GM21619 (cell line): Measurements from ENCODE around the gene HS3ST1.

ENCODE experiments used
- ATAC-seq: cut with Tn5 transposase; IDR thresholded peaks from one replicate; pipeline ENCODE4 v1.9.1; 2021; ENCODE audit not compliant: unreplicated experiment

The HS3ST1 gene

GRCh38 chr4:11428231-11428898 is at the start of gene HS3ST1:
Gene HS3ST1, minus strand, starts transcription at chr4:11428894. Its CDS starts 28,889 bp downstream, at chr4:11400005.
- ATAC-seq: peak; percentile 43

DNA sequence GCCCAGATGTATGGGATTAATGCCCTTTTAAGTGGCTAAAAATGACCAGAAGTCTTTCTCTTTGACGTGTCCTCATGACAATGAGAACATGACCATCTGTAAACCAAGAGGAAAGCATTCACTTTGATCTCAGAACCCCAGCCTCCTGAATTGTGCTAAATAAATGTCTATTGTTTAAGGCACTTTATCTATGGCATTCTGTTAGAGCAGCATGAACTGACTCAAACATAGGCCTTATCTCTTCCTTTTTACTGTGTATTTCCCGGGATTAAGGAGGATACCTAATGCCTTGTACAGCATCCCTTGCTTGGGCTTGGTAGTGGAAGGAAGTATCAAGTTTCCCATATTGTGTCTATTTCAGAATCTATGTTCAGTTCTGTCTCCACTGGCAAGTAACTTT is 47.2 kb upstream of the HS3ST1 start:
- no peak for ATAC-seq

GRCh38 chr4:11474146-11474545 is 45.5 kb upstream of the HS3ST1 start:
- ATAC-seq: no peak

DNA sequence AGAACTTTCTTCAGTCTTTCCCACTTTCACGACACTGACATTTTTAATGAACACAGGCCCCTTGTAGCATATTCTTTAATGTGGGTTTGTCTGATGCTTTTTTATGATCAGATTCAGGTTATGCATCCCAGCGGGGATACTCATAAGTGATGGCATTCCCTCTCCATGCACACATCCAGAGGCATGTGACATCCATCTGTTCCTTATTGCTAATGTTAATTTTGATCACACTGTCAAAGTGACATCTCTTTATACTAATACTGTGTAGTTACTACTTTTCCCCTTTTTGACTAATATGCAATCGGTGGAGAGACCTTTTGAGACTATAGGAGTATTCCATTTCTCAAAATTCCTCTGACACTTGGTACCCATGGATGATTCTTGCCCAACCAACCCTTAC is 43.8 kb upstream of the HS3ST1 start:
- ATAC-seq: no peak

DNA sequence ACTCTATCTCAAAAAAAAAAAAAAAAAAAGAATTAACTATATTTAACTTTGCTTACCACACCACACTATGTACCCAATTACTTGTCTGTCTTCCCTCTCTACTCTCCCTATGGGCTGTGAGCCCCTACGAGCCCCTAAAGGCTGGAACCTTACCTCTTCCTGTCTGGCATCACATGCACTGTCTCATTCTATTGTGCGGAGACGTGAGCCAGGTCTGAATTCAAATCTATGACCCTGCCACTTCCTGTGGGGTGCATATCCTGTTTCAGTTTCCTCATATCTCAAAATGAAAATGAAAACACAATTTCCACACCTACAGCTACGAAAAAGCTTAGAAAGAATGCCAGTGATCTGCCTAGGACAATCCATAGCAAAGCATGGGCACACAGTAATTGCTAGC is 42.9 kb upstream of the HS3ST1 start:
- peak; percentile 61 for ATAC-seq

GRCh38 chr4:11471046-11471441 is 42.4 kb upstream of the HS3ST1 start:
- ATAC-seq: no peak

GRCh38 chr4:11470438-11471045 is 41.8 kb upstream of the HS3ST1 start:
- ATAC-seq: peak; percentile 46

- peak; percentile 65 for ATAC-seq
Observed at GRCh38 chr4:11469650-11470437, 41.1 kb upstream of the HS3ST1 start.

DNA sequence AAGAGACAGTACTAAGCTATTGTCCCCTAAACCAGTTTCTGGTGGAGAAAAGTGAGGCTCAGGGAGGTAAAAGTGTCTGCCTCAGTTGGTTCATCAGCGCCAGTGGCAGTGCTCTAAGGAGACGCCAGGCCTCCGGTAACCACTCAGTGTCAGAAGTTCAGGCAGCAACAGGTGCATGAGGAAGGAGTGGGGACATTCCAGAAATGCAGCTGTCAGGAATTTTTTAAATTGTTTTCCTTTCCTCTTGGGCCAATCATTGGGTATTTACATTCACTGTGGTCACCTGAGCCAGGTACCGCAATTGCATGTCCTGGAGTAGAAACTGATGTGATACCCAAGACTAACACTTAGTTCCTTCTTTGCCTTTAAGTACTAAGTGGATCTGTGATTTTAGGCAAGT is 40.2 kb upstream of the HS3ST1 start:
- ATAC-seq: no peak

- no peak for ATAC-seq
Observed at GRCh38 chr4:11467931-11468330, 39.2 kb upstream of the HS3ST1 start.

GRCh38 chr4:11463707-11464106 is 35.0 kb upstream of the HS3ST1 start:
- ATAC-seq: no peak

DNA sequence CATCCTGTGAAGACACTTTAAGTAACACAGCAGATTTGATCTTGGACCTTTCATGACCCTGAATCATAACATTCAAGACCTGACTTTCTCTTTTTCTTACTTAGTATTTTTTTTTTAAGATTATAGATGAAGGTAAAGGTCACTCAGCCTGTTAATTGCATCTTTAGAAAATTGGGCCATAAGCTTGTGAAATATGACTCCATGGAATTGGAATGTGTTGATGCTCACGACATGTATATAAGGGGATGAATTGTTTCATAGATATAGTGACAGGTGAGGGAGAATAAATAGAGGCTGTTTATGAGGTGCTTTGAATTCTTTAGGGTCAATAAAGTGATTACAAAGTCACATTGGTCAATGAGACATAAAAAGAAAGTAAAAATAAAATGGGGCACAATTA is 27.7 kb upstream of the HS3ST1 start:
- no peak for ATAC-seq

DNA sequence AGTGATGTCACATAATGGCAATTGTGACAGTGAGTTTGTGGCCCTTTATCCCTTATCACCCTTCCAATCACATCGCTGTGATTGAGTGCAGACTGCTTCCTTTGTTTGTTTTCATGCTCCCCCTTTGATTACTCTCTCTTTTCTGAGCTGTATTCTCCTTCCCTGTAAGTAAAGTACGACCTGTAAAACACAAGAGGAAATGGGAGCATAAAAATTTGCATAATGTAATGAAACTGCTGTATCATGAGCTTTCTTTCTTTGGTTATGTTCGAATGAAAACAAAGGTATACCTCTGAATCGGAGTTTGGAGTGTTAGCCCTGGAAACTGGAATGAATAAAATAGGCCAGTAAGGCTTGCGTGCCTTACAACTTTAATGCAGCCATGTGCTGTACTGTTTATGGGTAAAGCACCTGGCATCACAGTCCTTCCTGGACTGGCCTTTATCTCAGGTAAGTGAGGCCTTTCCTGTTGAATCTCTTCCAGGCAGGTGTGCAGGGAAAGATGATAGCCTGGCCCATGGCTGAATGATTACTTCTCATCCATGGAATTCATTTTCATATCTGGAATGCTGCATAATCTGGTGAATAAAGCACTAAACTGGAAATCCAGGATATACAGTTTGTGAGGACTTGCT is 26.6 kb upstream of the HS3ST1 start:
- ATAC-seq: no peak

DNA sequence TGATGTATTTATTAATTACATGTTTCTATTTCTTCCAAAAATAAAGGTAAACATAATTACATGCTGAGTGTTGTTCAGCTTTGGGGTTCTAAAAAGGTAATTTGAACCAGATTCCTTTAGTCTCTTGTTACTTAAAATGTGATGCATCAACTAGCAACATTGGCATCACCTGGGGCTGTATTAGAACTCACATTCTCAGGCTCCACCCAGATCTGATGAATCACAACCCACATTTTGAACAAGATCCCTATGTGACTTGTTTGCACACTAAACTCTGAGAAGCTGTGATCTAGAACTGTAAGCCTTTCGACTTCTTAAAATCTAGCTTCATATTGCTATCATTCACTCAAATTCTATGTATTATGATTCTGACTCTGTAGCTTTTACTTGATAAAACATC is 23.0 kb upstream of the HS3ST1 start:
- ATAC-seq: no peak

GRCh38 chr4:11446155-11446811 is 17.6 kb upstream of the HS3ST1 start:
- ATAC-seq: no peak

GRCh38 chr4:11441194-11441556 is 12.5 kb upstream of the HS3ST1 start:
- no peak for ATAC-seq

- ATAC-seq: no peak
Observed at GRCh38 chr4:11440481-11441193, 11.9 kb upstream of the HS3ST1 start.

GRCh38 chr4:11439836-11440235 is 11.1 kb upstream of the HS3ST1 start:
- no peak for ATAC-seq

DNA sequence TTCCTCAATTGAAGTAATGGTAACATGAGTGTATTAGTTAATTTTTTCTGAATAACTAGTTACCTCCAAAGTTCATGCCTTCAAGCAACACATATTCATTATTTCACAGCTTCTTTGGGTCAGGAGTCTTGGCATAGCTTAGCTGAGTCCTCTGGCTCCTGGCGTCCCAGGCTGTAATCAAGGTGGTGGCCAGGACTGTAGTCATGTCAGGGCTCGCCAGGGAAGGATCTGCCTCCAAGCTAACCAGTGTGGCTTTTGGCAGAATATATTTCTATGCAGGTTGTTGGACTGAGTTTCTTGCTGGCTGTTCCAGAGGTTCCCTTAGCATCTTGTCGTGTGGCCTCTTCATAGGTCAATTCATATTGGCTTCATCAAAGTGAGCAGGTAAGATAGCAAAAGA is 10.0 kb upstream of the HS3ST1 start:
- ATAC-seq: no peak

GRCh38 chr4:11436673-11437072 is 8.0 kb upstream of the HS3ST1 start:
- ATAC-seq: no peak

DNA sequence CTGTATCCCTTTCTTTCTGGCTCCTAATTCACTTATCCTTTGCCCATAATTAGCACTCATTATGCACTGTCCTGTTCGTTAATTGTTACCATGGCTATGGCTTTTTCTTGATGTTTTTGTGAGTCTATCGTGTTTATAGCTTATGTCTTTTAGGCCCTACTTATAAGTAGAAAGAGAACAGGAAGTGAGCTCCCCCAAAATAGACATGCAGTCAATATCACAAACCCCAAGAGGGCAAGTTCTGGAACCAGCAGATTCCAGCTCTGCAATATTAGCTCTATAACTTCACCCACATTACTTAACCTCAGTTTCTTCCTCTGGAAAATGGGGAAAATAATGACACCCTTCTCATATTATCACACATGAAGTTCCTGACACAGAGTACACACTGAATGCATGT is 7.4 kb upstream of the HS3ST1 start:
- ATAC-seq: peak; percentile 63
